Transverse colon (tissue), 4 donors: ENCODE data around the gene AMOTL2. TPM values are rescaled to one million over a fixed set of nuclear protein-coding genes. Genes with fewer than 3 reads are reported as not detected.

Source experiments
- DNase-seq: peaks from one replicate; pipeline ENCODE4 v3.0.0-alpha.2; 2019
- H3K27ac ChIP-seq, 4 donors: fragments of 200-600 bp; sonication (generic); 2 replicates each; pipeline ENCODE4 v1.5.1; 2016 to 2018; ENCODE audit warnings: inconsistent platforms in 4 of 4
- H3K27me3 ChIP-seq: fragments of 200-600 bp; sonication (generic); 2 replicates; pipeline ENCODE4 v1.5.1; 2017; ENCODE audit warnings: inconsistent platforms
- H3K36me3 ChIP-seq, 4 donors: fragments of 200-600 bp; sonication (generic); 2 replicates each; pipeline ENCODE4 v1.5.1; 2017 to 2019; ENCODE audit warnings: inconsistent platforms in 4 of 4
- H3K4me1 ChIP-seq, 4 donors: fragments of 200-600 bp; sonication (generic); 2 replicates each; pipeline ENCODE4 v1.5.1; 2017 to 2020; ENCODE audit warnings: inconsistent platforms in 4 of 4
- H3K4me3 ChIP-seq, 4 donors: fragments of 200-600 bp; sonication (generic); 1 replicate in 1 of 4; 2 replicates in 3 of 4; pipeline versions ENCODE4 v1.5.1 to v1.6.1; 2017 to 2019; ENCODE audit warnings: inconsistent platforms in 4 of 4
- H3K9me3 ChIP-seq, 2 donors: fragments of 200-600 bp; sonication (generic); 2 replicates each; pipeline ENCODE4 v1.5.1; 2017 to 2019; ENCODE audit warnings: inconsistent platforms in 2 of 2
- EP300 ChIP-seq: sonication (generic); formaldehyde crosslinking; IDR thresholded peaks from one replicate; pipeline ENCODE4 v1.6.1; 2017; ENCODE audit warnings: antibody characterized with exemption, low read depth
- POLR2A ChIP-seq: fragments of 450-650 bp; IDR thresholded peaks from one replicate; pipeline ENCODE4 v1.6.1; 2016; ENCODE audit warnings: antibody characterized with exemption, mild to moderate bottlenecking, moderate library complexity
- POLR2AphosphoS5 ChIP-seq, 3 donors: sonication (generic); formaldehyde crosslinking; IDR thresholded peaks; one replicate each; pipeline ENCODE4 v1.6.1; 2016; ENCODE audit warnings: antibody characterized with exemption in 3 of 3
- WGBS, 2 donors: methylation state at CpG; one replicate each; pipeline ENCODE4 v1.1.5; 2018; ENCODE audit warnings: low coverage in 1 of 2; 5-methylcytosine and 5-hydroxymethylcytosine counted together
- in situ Hi-C, 4 donors: fragments of 200-750 bp; cut with MboI; loops; one replicate each; pipeline versions ENCODE4 v1.15.0 to v1.15.1; 2017; ENCODE audit warnings: low sequenced_read_pairs in 3 of 4, low pct_ligation_motif_present in 1 of 4, low pct_unique_long_range_greater_than_20kb in 1 of 4
- intact Hi-C: fragments of 100-400 bp; cut with DNase I; formaldehyde crosslinking; loops from one replicate; pipeline ENCODE4 v1.15.1; 2023; ENCODE audit warnings: low total_unique reads
- total RNA-seq, 4 donors: library from RNA; depleted of rRNA; stranded (reverse); fragments of >200 nt; gene quantifications; one replicate each; pipeline ENCODE4 v1.1.0, GENCODE V29; 2016
- TF ChIP-seq, protein P1 (sequence below), 5 experiments: fragments of 200-600 bp in 3 of 5; fragments of 450-650 bp in 2 of 5; sonication (generic) in 3 of 5; IDR thresholded peaks; 1 replicate in 2 of 5; 2 replicates in 3 of 5; pipeline ENCODE4 v1.5.1; 2016 to 2017; ENCODE audit warnings: antibody characterized with exemption in 5 of 5, inconsistent platforms in 3 of 5, mild to moderate bottlenecking in 2 of 5, moderate library complexity in 1 of 5

The AMOTL2 gene
- total RNA-seq, 4 donors from 2014 or later: 14.5 to 50.9 (median 23.8) TPM

DNA sequence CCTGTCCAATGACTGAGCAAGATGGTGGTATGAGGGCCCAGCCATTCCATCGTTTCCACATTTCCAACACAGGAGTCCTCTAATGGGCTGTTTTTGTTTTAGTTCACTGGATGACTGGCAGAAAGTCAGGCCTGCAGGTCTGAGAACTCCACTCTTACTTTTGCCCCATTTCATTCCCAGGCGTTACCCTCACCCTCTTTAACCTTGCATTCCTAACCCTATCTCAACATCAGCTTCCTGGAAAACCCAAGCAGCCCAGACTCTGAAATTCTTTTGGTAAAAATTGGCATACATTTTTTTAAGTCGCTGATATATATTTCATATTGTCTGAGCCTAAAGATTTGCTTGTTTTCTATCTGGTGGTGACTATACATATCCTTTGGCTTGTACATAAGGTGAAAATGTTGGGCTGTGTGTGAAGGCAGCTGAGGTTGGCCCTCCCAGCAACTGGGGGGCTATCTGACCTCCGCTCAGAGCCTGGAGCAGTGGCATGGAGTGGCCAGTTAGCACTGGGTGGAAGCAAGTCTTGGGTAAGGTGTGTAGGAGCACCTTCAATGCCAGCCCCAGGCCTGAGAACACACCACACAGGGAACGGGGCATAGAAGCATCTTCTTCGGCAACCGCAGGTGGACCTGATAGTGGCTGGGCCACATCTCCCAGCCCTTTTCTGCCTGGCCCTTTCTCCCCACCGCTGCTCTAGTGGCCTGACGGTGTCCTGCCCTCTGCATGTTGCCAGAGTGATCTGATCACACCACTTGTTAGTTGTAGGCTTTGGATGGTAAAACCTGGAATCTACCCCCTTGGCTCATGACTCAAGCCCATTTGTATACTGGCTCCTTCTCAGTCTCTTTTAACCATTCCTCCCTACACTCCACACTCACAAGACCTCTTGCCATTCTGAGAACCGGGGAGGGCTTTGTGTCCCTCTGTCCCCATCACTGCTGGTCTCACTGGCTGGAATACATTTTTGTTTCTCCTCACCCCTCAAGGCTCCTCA is 50.0 kb downstream of the AMOTL2 start:
- intact Hi-C loops: no loop called here
- Histone ChIP-seq H3K4me1 (peaks cover 9 to 24% (median 17%) of the 10 kb centered on the region in 4 donors), H3K9me3 (no peaks in the 10 kb centered on the region), H3K36me3 (no peaks in the 10 kb centered on the region), H3K27me3 (no peaks in the 10 kb centered on the region), H3K27ac (no peak overlapping the region), H3K4me3 (no peak overlapping the region)
- TF ChIP-seq, protein P1, sequence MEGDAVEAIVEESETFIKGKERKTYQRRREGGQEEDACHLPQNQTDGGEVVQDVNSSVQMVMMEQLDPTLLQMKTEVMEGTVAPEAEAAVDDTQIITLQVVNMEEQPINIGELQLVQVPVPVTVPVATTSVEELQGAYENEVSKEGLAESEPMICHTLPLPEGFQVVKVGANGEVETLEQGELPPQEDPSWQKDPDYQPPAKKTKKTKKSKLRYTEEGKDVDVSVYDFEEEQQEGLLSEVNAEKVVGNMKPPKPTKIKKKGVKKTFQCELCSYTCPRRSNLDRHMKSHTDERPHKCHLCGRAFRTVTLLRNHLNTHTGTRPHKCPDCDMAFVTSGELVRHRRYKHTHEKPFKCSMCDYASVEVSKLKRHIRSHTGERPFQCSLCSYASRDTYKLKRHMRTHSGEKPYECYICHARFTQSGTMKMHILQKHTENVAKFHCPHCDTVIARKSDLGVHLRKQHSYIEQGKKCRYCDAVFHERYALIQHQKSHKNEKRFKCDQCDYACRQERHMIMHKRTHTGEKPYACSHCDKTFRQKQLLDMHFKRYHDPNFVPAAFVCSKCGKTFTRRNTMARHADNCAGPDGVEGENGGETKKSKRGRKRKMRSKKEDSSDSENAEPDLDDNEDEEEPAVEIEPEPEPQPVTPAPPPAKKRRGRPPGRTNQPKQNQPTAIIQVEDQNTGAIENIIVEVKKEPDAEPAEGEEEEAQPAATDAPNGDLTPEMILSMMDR (IDR thresholded peaks at IDR 0.05): no peak
- no peak for TF ChIP-seq EP300
- no peak for TF ChIP-seq POLR2AphosphoS5 (IDR thresholded peaks at IDR 0.05)
- no peak for TF ChIP-seq POLR2A
- no peak for DNase-seq
- WGBS, 2 donors: 86 to 91% methylated on average over 3 to 10 of the region's 10 CpGs
- in situ Hi-C loops: no loop called here

GRCh38 chr3:134322286-134322685 is 52.0 kb downstream of the AMOTL2 start:
- TF ChIP-seq POLR2AphosphoS5 (IDR thresholded peaks at IDR 0.05) (no peak), POLR2A (no peak), EP300 (no peak)
- TF ChIP-seq, protein P1 (IDR thresholded peaks at IDR 0.05): no peak
- no peak for DNase-seq
- Histone ChIP-seq H3K9me3 (no peaks in the 10 kb centered on the region), H3K4me3 (no peak overlapping the region), H3K27me3 (no peaks in the 10 kb centered on the region), H3K36me3 (no peaks in the 10 kb centered on the region), H3K4me1 (peaks cover 5 to 15% (median 10%) of the 10 kb centered on the region in 4 donors), H3K27ac (no peak overlapping the region)
- intact Hi-C loops (no loop called here), in situ Hi-C loops (no loop called here)
- WGBS, 2 donors: 89 to 100% methylated on average over 1 of the region's 1 CpG

DNA sequence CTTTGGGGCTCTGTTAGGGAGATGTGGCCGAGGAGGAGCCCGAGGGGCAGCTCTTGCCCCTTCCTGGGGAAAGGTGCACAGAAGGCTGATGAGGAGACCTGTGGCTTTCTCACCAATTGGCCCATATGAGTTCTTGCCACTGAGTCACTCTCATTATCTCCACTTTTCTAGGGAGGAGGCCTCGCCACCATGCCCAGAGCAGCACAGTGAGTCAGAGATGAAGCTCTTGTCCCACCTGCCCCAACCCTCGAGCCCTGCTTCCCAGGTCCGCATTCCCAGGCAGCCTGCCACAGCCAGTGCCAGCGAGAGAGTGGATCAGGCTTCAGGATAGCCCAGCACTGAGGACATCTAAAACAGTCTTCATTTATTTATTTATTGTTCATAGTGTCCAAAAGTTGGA is 53.5 kb downstream of the AMOTL2 start:
- in situ Hi-C loops: no loop called here

GRCh38 chr3:134319931-134320330 is 54.3 kb downstream of the AMOTL2 start:
- 90 to 93% methylated on average over 2 of the region's 2 CpGs for WGBS, 2 donors
- no peaks in the 10 kb centered on the region for H3K9me3 ChIP-seq
- TF ChIP-seq POLR2AphosphoS5 (IDR thresholded peaks at IDR 0.05): no peak
- TF ChIP-seq, protein P1 (IDR thresholded peaks at IDR 0.05): no peak
- no peak for TF ChIP-seq POLR2A
- no peak for TF ChIP-seq EP300
- no peaks in the 10 kb centered on the region for H3K36me3 ChIP-seq
- no peaks in the 10 kb centered on the region for H3K27me3 ChIP-seq
- no peak for DNase-seq
- intact Hi-C loops (no loop called here), in situ Hi-C loops (loop anchor here in 1 of 4 donors (10.0 kb wide), 1 partner anchor 45 kb away; no protein-coding TSS in a partner anchor)
- peaks cover 0 to 6% (median 2%) of the 10 kb centered on the region in 4 donors for H3K4me1 ChIP-seq
- H3K27ac ChIP-seq: no peak overlapping the region
- no peak overlapping the region for H3K4me3 ChIP-seq

More for the DNA sequence above, 53.5 kb downstream of the AMOTL2 start:
- Histone ChIP-seq H3K27me3 (no peaks in the 10 kb centered on the region), H3K4me1 (peaks cover 0 to 4% (median 1%) of the 10 kb centered on the region in 4 donors), H3K4me3 (no peak overlapping the region), H3K9me3 (no peaks in the 10 kb centered on the region), H3K36me3 (no peaks in the 10 kb centered on the region), H3K27ac (no peak overlapping the region)
- TF ChIP-seq EP300 (no peak), POLR2A (no peak)
- TF ChIP-seq, protein P1 (IDR thresholded peaks at IDR 0.05): no peak
- no peak for DNase-seq
- 92 to 93% methylated on average over 4 to 6 of the region's 6 CpGs for WGBS, 2 donors
- intact Hi-C loops: no loop called here
